HepG2 (cell line): ENCODE measurements around the gene RNFT2. TPM values are rescaled to one million over a fixed set of nuclear protein-coding genes. Genes with fewer than 3 reads are reported as not detected.

Experiments
- ATAC-seq: fragments of 200-7000 bp; cut with Tn5 transposase; 3 replicates; pipeline ENCODE4 v1.9.1; 2020; ENCODE audit warnings: mild to moderate bottlenecking, moderate library complexity
- BruUV-seq: library from RNA; stranded (reverse); fragments of 400-500 nt; replicated peaks from 2 replicates; lab custom pipeline; 2021; lab: Mats Ljungman, UMichigan
- CTCF ChIA-PET: fragments of 300-600 bp; formaldehyde crosslinking; extraction: SDS; loops from one replicate; lab custom pipeline; 2021; ENCODE audit warnings: low total read pairs, inconsistent platforms, low intra/inter-chr PET ratio; lab: Yijun Ruan, JAX
- POLR2A ChIA-PET: fragments of 350-600 bp; sonication (Branson Sonifier 250); formaldehyde crosslinking; loops from one replicate; lab custom pipeline; 2020; ENCODE audit warnings: antibody characterized with exemption, inconsistent platforms; lab: Yijun Ruan, JAX
- DNase-seq: peaks from one replicate; pipeline ENCODE4 v3.0.0-alpha.2; 2015; ENCODE audit warnings: low spot score
- FAIRE-seq: peaks from 3 replicates; lab custom pipeline; 2011; peaks lifted over from hg19 to GRCh38; lab: Jason Lieb, UNC
- H2AFZ ChIP-seq: one replicate; pipeline ENCODE4 v1.6.1; 2011; ENCODE audit warnings: low read length, inconsistent platforms
- H3K27ac ChIP-seq: fragments of 300-600 bp; 3 replicates; pipeline ENCODE4 v1.8.0; 2011; ENCODE audit warnings: mixed run types, mild to moderate bottlenecking, mixed read lengths, low read length, inconsistent platforms; ENCODE audit not compliant: insufficient read depth; ENCODE audit errors: extremely low read length
- H3K27me3 ChIP-seq, 2 experiments: fragments of 200-600 bp in 1 of 2; 2 replicates in 1 of 2; 3 replicates in 1 of 2; pipeline versions ENCODE4 v1.6.0 to v1.8.0; 2011; ENCODE audit warnings: low read length in 2 of 2, mild to moderate bottlenecking in 2 of 2, moderate library complexity in 2 of 2, inconsistent platforms in 1 of 2; ENCODE audit not compliant: insufficient read depth in 2 of 2, control insufficient read depth in 1 of 2
- H3K36me3 ChIP-seq, 2 experiments: fragments of 200-600 bp in 1 of 2; replicated peaks in 1 of 2; 2 replicates in 1 of 2; 3 replicates in 1 of 2; pipeline versions ENCODE4 v1.5.1 to v1.8.0; 2011; ENCODE audit warnings: low read length in 2 of 2, inconsistent platforms in 1 of 2; ENCODE audit not compliant: insufficient read depth in 2 of 2, control insufficient read depth in 1 of 2
- H3K4me1 ChIP-seq: 2 replicates; pipeline ENCODE4 v1.5.1; 2012; ENCODE audit warnings: low read length, inconsistent platforms; ENCODE audit not compliant: insufficient read depth
- H3K4me2 ChIP-seq: 2 replicates; pipeline ENCODE4 v1.6.0; 2011; ENCODE audit warnings: low read depth, low read length, inconsistent platforms
- H3K4me3 ChIP-seq, 3 experiments: fragments of 200-600 bp in 1 of 3; sonication (generic), shearing (Covaris generic) in 1 of 3; replicated peaks in 1 of 3; 2 replicates each; pipeline ENCODE4 v1.5.1; 2011 to 2016; ENCODE audit warnings: low read length in 3 of 3, inconsistent platforms in 2 of 3, low read depth in 2 of 3, mild to moderate bottlenecking in 2 of 3, control low read depth in 1 of 3, mixed read lengths in 1 of 3; ENCODE audit not compliant: insufficient read depth in 1 of 3
- H3K79me2 ChIP-seq: one replicate; pipeline ENCODE4 v1.6.1; 2011; ENCODE audit warnings: low read length, inconsistent platforms; ENCODE audit not compliant: insufficient read depth
- H3K9ac ChIP-seq: 2 replicates; pipeline ENCODE4 v1.6.0; 2011; ENCODE audit warnings: mild to moderate bottlenecking, low read depth, low read length, inconsistent platforms; ENCODE audit not compliant: insufficient read depth
- H3K9me3 ChIP-seq: 2 replicates; pipeline ENCODE4 v1.5.1; 2012; ENCODE audit warnings: mild to moderate bottlenecking, low read length
- H4K20me1 ChIP-seq: 2 replicates; pipeline ENCODE4 v1.6.0; 2011; ENCODE audit warnings: inconsistent platforms, mild to moderate bottlenecking, low read length, moderate library complexity; ENCODE audit not compliant: insufficient read depth
- ETV5 ChIP-seq: IDR thresholded peaks from 2 replicates; pipeline ENCODE4 v1.6.1; 2018; ENCODE audit warnings: missing biosample characterization, missing genetic modification reagents, inconsistent platforms, borderline replicate concordance
- FOXA1 ChIP-seq, 2 experiments: fragments of 450-650 bp in 1 of 2; sonication (generic) in 1 of 2; formaldehyde crosslinking in 1 of 2; IDR thresholded peaks; 2 replicates each; pipeline versions ENCODE4 v1.4.0 to v1.6.1; 2016 to 2020; ENCODE audit warnings: missing genetic modification reagents in 1 of 2
- GATAD2A ChIP-seq: IDR thresholded peaks from 2 replicates; pipeline ENCODE4 v1.6.1; 2016
- GMEB2 ChIP-seq: IDR thresholded peaks from 2 replicates; pipeline ENCODE4 v1.6.1; 2016; ENCODE audit warnings: missing biosample characterization, missing genetic modification reagents, low read depth
- KMT2B ChIP-seq: IDR thresholded peaks from 2 replicates; pipeline ENCODE4 v1.6.1; 2016; ENCODE audit warnings: missing genetic modification reagents, missing compliant biosample characterization
- NFE2 ChIP-seq: sonication (generic); formaldehyde crosslinking; IDR thresholded peaks from 2 replicates; pipeline ENCODE4 v1.4.0; 2020; ENCODE audit warnings: missing genetic modification reagents
- NFKBIZ ChIP-seq: IDR thresholded peaks from 2 replicates; pipeline ENCODE4 v1.6.1; 2018; ENCODE audit warnings: missing genetic modification reagents, missing compliant biosample characterization
- NR1H2 ChIP-seq: sonication (generic); formaldehyde crosslinking; IDR thresholded peaks from 2 replicates; pipeline ENCODE4 v1.8.1; 2022; ENCODE audit warnings: low read depth, missing genetic modification reagents, borderline replicate concordance
- RFXANK ChIP-seq: IDR thresholded peaks from 2 replicates; pipeline ENCODE4 v1.6.1; 2016
- TRIM22 ChIP-seq: fragments of 450-650 bp; IDR thresholded peaks from 2 replicates; pipeline ENCODE4 v1.6.1; 2017
- ZBTB33 ChIP-seq: sonication (generic); formaldehyde crosslinking; IDR thresholded peaks from 2 replicates; pipeline ENCODE4 v1.4.0; 2020; ENCODE audit warnings: missing genetic modification reagents
- ZBTB8A ChIP-seq: sonication (generic); formaldehyde crosslinking; IDR thresholded peaks from 2 replicates; pipeline ENCODE4 v1.4.0; 2020; ENCODE audit warnings: mild to moderate bottlenecking, low read depth, missing genetic modification reagents, borderline replicate concordance
- ZNF24 ChIP-seq: fragments of 450-650 bp; IDR thresholded peaks from 2 replicates; pipeline ENCODE4 v1.6.1; 2017; ENCODE audit warnings: antibody characterized with exemption, mild to moderate bottlenecking
- ZNF552 ChIP-seq: sonication (generic); formaldehyde crosslinking; IDR thresholded peaks from 2 replicates; pipeline ENCODE4 v1.9.0; 2022; ENCODE audit warnings: missing genetic modification reagents, mild to moderate bottlenecking, borderline replicate concordance
- ZNF570 ChIP-seq: sonication (generic); formaldehyde crosslinking; IDR thresholded peaks from 2 replicates; pipeline ENCODE4 v1.4.0; 2020; ENCODE audit warnings: mild to moderate bottlenecking, missing genetic modification reagents, borderline replicate concordance
- ZNF687 ChIP-seq: sonication (generic); formaldehyde crosslinking; IDR thresholded peaks from 2 replicates; pipeline ENCODE4 v1.5.1; 2020; ENCODE audit warnings: mild to moderate bottlenecking, missing genetic modification reagents, moderate library complexity
- ZNF703 ChIP-seq: sonication (generic); formaldehyde crosslinking; IDR thresholded peaks from 2 replicates; pipeline ENCODE4 v1.5.1; 2020; ENCODE audit warnings: missing genetic modification reagents, mild to moderate bottlenecking, moderate library complexity, borderline replicate concordance
- ZNF883 ChIP-seq: sonication (generic); formaldehyde crosslinking; IDR thresholded peaks from 2 replicates; pipeline ENCODE4 v1.5.1; 2020; ENCODE audit warnings: mild to moderate bottlenecking, missing genetic modification reagents; ENCODE audit errors: not compliant biosample characterization
- WGBS: methylation state at CpG from one replicate; pipeline ENCODE4 v1.1.6; 2017; ENCODE audit warnings: low lambda C conversion rate; 5-methylcytosine and 5-hydroxymethylcytosine counted together
- in situ Hi-C: cut with HindIII; loops from 2 replicates; pipeline ENCODE4 v1.10.0; 2017; ENCODE audit warnings: low pct_unique_long_range_greater_than_20kb; ENCODE audit not compliant: extremely low pct_ligation_motif_present
- intact Hi-C: fragments of 100-400 bp; cut with micrococcal nuclease; formaldehyde crosslinking; loops from one replicate; pipeline ENCODE4 v1.10.0; 2022; ENCODE audit not compliant: unreplicated experiment
- polyA plus RNA-seq, 8 experiments: library from polyadenylated mRNA; depleted of rRNA in 3 of 8; stranded (reverse) in 7 of 8; unstranded in 1 of 8; fragments of >200 nt; fragmentation: Illumina TruSeq in 4 of 8; extraction: Trizol in 4 of 8; gene quantifications; 2 replicates each; pipeline versions ENCODE4 v1.2.1 to v1.2.3, GENCODE V29; 2011 to 2016; ENCODE audit warnings: low read depth in 4 of 8, missing spikeins in 1 of 8, mixed read lengths in 1 of 8; ENCODE audit not compliant: insufficient read depth in 1 of 8
- total RNA-seq, 5 experiments: library from RNA; depleted of rRNA; stranded (reverse); fragments of >200 nt; fragmentation: Illumina TruSeq; extraction: Trizol; gene quantifications; 2 replicates each; pipeline ENCODE4 v1.2.3, GENCODE V29; 2016; ENCODE audit warnings: low read depth in 1 of 5

Gene RNFT2
- total and polyA plus RNA-seq, 2 of the 13 experiments (the other 11 are each of a cell fraction or from before 2014, with no cell fraction given) = 3.3 to 8.3 TPM

GRCh38 chr12:116852303-116852702, 114.2 kb downstream of the RNFT2 start:
- intact Hi-C loops = no loop called here
- no TSS peak for BruUV-seq
- POLR2A ChIA-PET = no interaction called here
- TF ChIP-seq ZNF703 (CRISPR knock-in tag) (no peak), ETV5 (CRISPR knock-in tag) (no peak), FOXA1 (IDR thresholded peaks at IDR 0.05) (no peak), FOXA1 (CRISPR knock-in tag; IDR thresholded peaks at IDR 0.05) (no peak), RFXANK (CRISPR knock-in tag) (no peak), ZNF570 (CRISPR knock-in tag) (no peak), KMT2B (CRISPR knock-in tag) (no peak), NFKBIZ (CRISPR knock-in tag) (no peak), GMEB2 (no peak), ZNF687 (CRISPR knock-in tag) (no peak), ZBTB33 (CRISPR knock-in tag) (no peak), NFE2 (no peak), ZNF24 (no peak), GATAD2A (CRISPR knock-in tag) (no peak), ZNF883 (no peak), TRIM22 (no peak), NR1H2 (no peak), ZNF552 (CRISPR knock-in tag) (no peak), ZBTB8A (CRISPR knock-in tag) (no peak)

More at GRCh38 chr12:116852303-116852702, 114.2 kb downstream of the RNFT2 start:
- ATAC-seq (no peak), DNase-seq (no peak), FAIRE-seq (no peak)
- in situ Hi-C loops = no loop called here
- 85% methylated on average over 6 of the region's 6 CpGs for WGBS
- H3K4me3 ChIP-seq = no peak overlapping the region
- H3K79me2 ChIP-seq = no peaks in the 10 kb centered on the region
- H2AFZ ChIP-seq = no peak overlapping the region
- H3K4me2 ChIP-seq = no peak overlapping the region
- no peak overlapping the region for H3K27ac ChIP-seq
- H3K9me3 ChIP-seq = no peaks in the 10 kb centered on the region
- no peak overlapping the region for H3K9ac ChIP-seq
- H3K36me3 ChIP-seq = no peaks in the 10 kb centered on the region
- no peaks in the 10 kb centered on the region for H4K20me1 ChIP-seq
- no peaks in the 10 kb centered on the region for H3K27me3 ChIP-seq
- H3K4me1 ChIP-seq = no peaks in the 10 kb centered on the region
- CTCF ChIA-PET = no interaction called here
